ENCODE measurements around the gene MGST2.

MGST2 gene

GRCh38 chr4:139720806-139721205, 55.2 kb downstream of the MGST2 start:
- H3K27me3 ChIP-seq (ENCODE audit: insufficient read depth, poor library complexity, severe bottlenecking), result no peaks in the 10 kb centered on the region
- H3K27ac ChIP-seq (ENCODE audit: poor library complexity, severe bottlenecking), result no peak overlapping the region
- H3K4me3 ChIP-seq (ENCODE audit: severe bottlenecking), result no peak overlapping the region
- H3K36me3 ChIP-seq (ENCODE audit: low read depth), result no peaks in the 10 kb centered on the region
- H3K9me3 ChIP-seq (ENCODE audit: severe bottlenecking), result no peaks in the 10 kb centered on the region
- no peaks in the 10 kb centered on the region for H3K4me1 ChIP-seq (ENCODE audit: insufficient read depth, poor library complexity, severe bottlenecking)
- ATAC-seq (ENCODE audit: low read depth) (no peak), DNase-seq (ENCODE audit: low spot score) (no peak)
- TF ChIP-seq CTCF (IDR thresholded peaks at IDR 0.05; ENCODE audit: poor library complexity, severe bottlenecking), result no peak

- Histone ChIP-seq H3K9me3 (ENCODE audit: severe bottlenecking) (no peaks in the 10 kb centered on the region), H3K4me3 (ENCODE audit: severe bottlenecking) (no peak overlapping the region), H3K27ac (ENCODE audit: poor library complexity, severe bottlenecking) (no peak overlapping the region), H3K4me1 (ENCODE audit: insufficient read depth, poor library complexity, severe bottlenecking) (no peaks in the 10 kb centered on the region), H3K27me3 (ENCODE audit: insufficient read depth, poor library complexity, severe bottlenecking) (no peaks in the 10 kb centered on the region), H3K36me3 (ENCODE audit: low read depth) (no peaks in the 10 kb centered on the region)
- no peak for TF ChIP-seq CTCF (IDR thresholded peaks at IDR 0.05; ENCODE audit: poor library complexity, severe bottlenecking)
- ATAC-seq (ENCODE audit: low read depth) (no peak), DNase-seq (ENCODE audit: low spot score) (no peak)
Observed at GRCh38 chr4:139721789-139722188, 56.2 kb downstream of the MGST2 start.

GRCh38 chr4:139725236-139725635, 59.6 kb downstream of the MGST2 start:
- no peak for ATAC-seq (ENCODE audit: low read depth)
- no peak for TF ChIP-seq CTCF (IDR thresholded peaks at IDR 0.05; ENCODE audit: poor library complexity, severe bottlenecking)

GRCh38 chr4:139726615-139727014, 61.0 kb downstream of the MGST2 start:
- DNase-seq (ENCODE audit: low spot score), result no peak
- no peak for TF ChIP-seq CTCF (IDR thresholded peaks at IDR 0.05; ENCODE audit: poor library complexity, severe bottlenecking)
- H3K4me3 ChIP-seq (ENCODE audit: severe bottlenecking), result no peak overlapping the region
- H3K9me3 ChIP-seq (ENCODE audit: severe bottlenecking), result no peaks in the 10 kb centered on the region
- no peaks in the 10 kb centered on the region for H3K36me3 ChIP-seq (ENCODE audit: low read depth)
- no peaks in the 10 kb centered on the region for H3K4me1 ChIP-seq (ENCODE audit: insufficient read depth, poor library complexity, severe bottlenecking)
- no peaks in the 10 kb centered on the region for H3K27me3 ChIP-seq (ENCODE audit: insufficient read depth, poor library complexity, severe bottlenecking)
- no peak for ATAC-seq (ENCODE audit: low read depth)
- H3K27ac ChIP-seq (ENCODE audit: poor library complexity, severe bottlenecking), result no peak overlapping the region

More at GRCh38 chr4:139725236-139725635, 59.6 kb downstream of the MGST2 start:
- Histone ChIP-seq H3K4me3 (ENCODE audit: severe bottlenecking) (no peak overlapping the region), H3K27me3 (ENCODE audit: insufficient read depth, poor library complexity, severe bottlenecking) (no peaks in the 10 kb centered on the region), H3K27ac (ENCODE audit: poor library complexity, severe bottlenecking) (no peak overlapping the region), H3K4me1 (ENCODE audit: insufficient read depth, poor library complexity, severe bottlenecking) (no peaks in the 10 kb centered on the region), H3K36me3 (ENCODE audit: low read depth) (no peaks in the 10 kb centered on the region), H3K9me3 (ENCODE audit: severe bottlenecking) (no peaks in the 10 kb centered on the region)
- DNase-seq (ENCODE audit: low spot score), result no peak

- DNase-seq (ENCODE audit: low spot score), result no peak
- Histone ChIP-seq H3K4me1 (ENCODE audit: insufficient read depth, poor library complexity, severe bottlenecking) (no peaks in the 10 kb centered on the region), H3K27ac (ENCODE audit: poor library complexity, severe bottlenecking) (no peak overlapping the region), H3K27me3 (ENCODE audit: insufficient read depth, poor library complexity, severe bottlenecking) (no peaks in the 10 kb centered on the region), H3K9me3 (ENCODE audit: severe bottlenecking) (no peaks in the 10 kb centered on the region), H3K36me3 (ENCODE audit: low read depth) (no peaks in the 10 kb centered on the region), H3K4me3 (ENCODE audit: severe bottlenecking) (no peak overlapping the region)
- no peak for TF ChIP-seq CTCF (IDR thresholded peaks at IDR 0.05; ENCODE audit: poor library complexity, severe bottlenecking)
- no peak for ATAC-seq (ENCODE audit: low read depth)
Observed at GRCh38 chr4:139728146-139728545, 62.5 kb downstream of the MGST2 start.
